HepG2 (cell line): Measurements from ENCODE around the gene PKLR. TPM values are rescaled to one million over a fixed set of nuclear protein-coding genes. Genes with fewer than 3 reads are reported as not detected.

Source experiments
- BRD4 ChIP-seq: sonication (generic); formaldehyde crosslinking; IDR thresholded peaks from 2 replicates; pipeline ENCODE4 v1.4.0; 2020; ENCODE audit warnings: missing genetic modification reagents
- E2F2 ChIP-seq: sonication (generic); formaldehyde crosslinking; IDR thresholded peaks from 2 replicates; pipeline ENCODE4 v1.4.0; 2020; ENCODE audit warnings: missing genetic modification reagents, borderline replicate concordance
- MAFK ChIP-seq, 2 experiments: IDR thresholded peaks in 1 of 2; conservative IDR thresholded peaks in 1 of 2; 2 replicates each; pipeline ENCODE4 v1.6.1; 2011; ENCODE audit warnings: improper control_type of control experiment in 2 of 2, low read length in 2 of 2
- PRDM10 ChIP-seq: sonication (generic); formaldehyde crosslinking; IDR thresholded peaks from 2 replicates; pipeline ENCODE4 v1.4.0; 2020; ENCODE audit warnings: low read depth, missing genetic modification reagents
- RXRA ChIP-seq: sonication (generic); formaldehyde crosslinking; IDR thresholded peaks from 2 replicates; pipeline ENCODE4 v1.5.1; 2020; ENCODE audit warnings: missing genetic modification reagents
- SKIL ChIP-seq: sonication (generic); formaldehyde crosslinking; IDR thresholded peaks from 2 replicates; pipeline ENCODE4 v1.8.0; 2022; ENCODE audit warnings: missing genetic modification reagents, mild to moderate bottlenecking, moderate library complexity, borderline replicate concordance
- SP1 ChIP-seq, 2 experiments: fragments of 450-650 bp in 1 of 2; sonication (generic) in 1 of 2; formaldehyde crosslinking in 1 of 2; IDR thresholded peaks; 2 replicates each; pipeline versions ENCODE4 v1.4.0 to v1.6.1; 2016 to 2020; ENCODE audit warnings: missing genetic modification reagents in 1 of 2
- SP4 ChIP-seq: sonication (generic); formaldehyde crosslinking; IDR thresholded peaks from 2 replicates; pipeline ENCODE4 v1.8.1; 2023; ENCODE audit warnings: mild to moderate bottlenecking, missing genetic modification reagents
- THAP8 ChIP-seq: sonication (generic); formaldehyde crosslinking; IDR thresholded peaks from 2 replicates; pipeline ENCODE4 v1.5.1; 2020; ENCODE audit warnings: missing genetic modification reagents, mild to moderate bottlenecking, borderline replicate concordance
- ZBED4 ChIP-seq: sonication (generic); formaldehyde crosslinking; IDR thresholded peaks from 2 replicates; pipeline ENCODE4 v1.4.0; 2020; ENCODE audit warnings: missing genetic modification reagents, borderline replicate concordance
- ZBTB37 ChIP-seq: sonication (generic); formaldehyde crosslinking; IDR thresholded peaks from 2 replicates; pipeline ENCODE4 v1.4.0; 2020; ENCODE audit warnings: mild to moderate bottlenecking, missing genetic modification reagents
- ZNF557 ChIP-seq: sonication (generic); formaldehyde crosslinking; IDR thresholded peaks from 2 replicates; pipeline ENCODE4 v1.4.0; 2020; ENCODE audit warnings: missing genetic modification reagents
- ZNF615 ChIP-seq: sonication (generic); formaldehyde crosslinking; IDR thresholded peaks from 2 replicates; pipeline ENCODE4 v1.5.0; 2020; ENCODE audit warnings: mild to moderate bottlenecking, missing genetic modification reagents, borderline replicate concordance
- polyA plus RNA-seq, 8 experiments: library from polyadenylated mRNA; depleted of rRNA in 3 of 8; stranded (reverse) in 7 of 8; unstranded in 1 of 8; fragments of >200 nt; fragmentation: Illumina TruSeq in 4 of 8; extraction: Trizol in 4 of 8; gene quantifications; 2 replicates each; pipeline versions ENCODE4 v1.2.1 to v1.2.3, GENCODE V29; 2011 to 2016; ENCODE audit warnings: low read depth in 4 of 8, missing spikeins in 1 of 8, mixed read lengths in 1 of 8; ENCODE audit not compliant: insufficient read depth in 1 of 8
- total RNA-seq, 5 experiments: library from RNA; depleted of rRNA; stranded (reverse); fragments of >200 nt; fragmentation: Illumina TruSeq; extraction: Trizol; gene quantifications; 2 replicates each; pipeline ENCODE4 v1.2.3, GENCODE V29; 2016; ENCODE audit warnings: low read depth in 1 of 5

Gene PKLR
- total and polyA plus RNA-seq, 2 of the 13 experiments (the other 11 are each of a cell fraction or from before 2014, with no cell fraction given), result 10.3 to 29.3 TPM

- TF ChIP-seq ZBED4 (CRISPR knock-in tag) (no peak), THAP8 (CRISPR knock-in tag) (0 out of 2 replicates have a peak, but pooled peaks have one; percentile 35), SP4 (CRISPR knock-in tag) (no peak), RXRA (CRISPR knock-in tag) (0 out of 2 replicates have a peak, but pooled peaks have one; percentile 9), SP1 (IDR thresholded peaks at IDR 0.05) (no peak), SP1 (CRISPR knock-in tag; IDR thresholded peaks at IDR 0.05) (no peak), ZNF557 (CRISPR knock-in tag) (no peak), BRD4 (0 out of 2 replicates have a peak, but pooled peaks have one; percentile 59), ZNF615 (CRISPR knock-in tag) (no peak), ZBTB37 (no peak), E2F2 (CRISPR knock-in tag) (no peak), MAFK (conservative IDR thresholded peaks at IDR 0.05 in 1 of 2, IDR thresholded peaks at IDR 0.05 in 1 of 2; ENCODE audit: low read length in 2 of 2) (no peak), SKIL (CRISPR knock-in tag) (no peak; the same call in 1 of the 2 replicates), PRDM10 (CRISPR knock-in tag) (no peak)
These were observed 23.7 kb upstream of the PKLR start (continued) for GRCh38 chr1:155324717-155325602.
